GM18907 (cell line): ENCODE measurements around the gene TCF7L2.

ENCODE experiments used
- ATAC-seq: cut with Tn5 transposase; IDR thresholded peaks from one replicate; pipeline ENCODE4 v1.9.1; 2021; ENCODE audit warnings: mild to moderate bottlenecking, moderate library complexity; ENCODE audit not compliant: unreplicated experiment

TCF7L2 gene

DNA sequence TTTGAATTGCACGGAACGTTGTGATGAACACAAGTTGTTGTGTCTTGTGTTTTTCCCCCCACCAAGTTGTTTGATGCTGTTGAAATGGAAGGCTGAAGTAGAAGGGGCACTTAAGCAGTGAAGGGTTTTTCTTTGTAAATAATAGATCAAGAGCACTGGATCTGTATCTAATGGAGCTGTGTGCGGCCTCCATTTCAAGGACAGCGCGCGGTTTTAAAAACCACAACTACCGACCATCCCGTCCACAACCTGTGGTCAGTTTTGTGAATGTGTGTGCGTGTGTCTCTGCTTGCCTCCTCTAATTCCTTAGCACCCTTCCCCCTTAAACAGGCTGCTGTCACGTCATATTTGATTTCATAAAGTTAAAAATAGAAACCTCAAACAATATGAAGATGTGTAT, 165.5 kb downstream of the TCF7L2 start:
- no peak for ATAC-seq

- ATAC-seq = no peak
These were observed 168.8 kb downstream of the TCF7L2 start for GRCh38 chr10:113118882-113119281.

DNA sequence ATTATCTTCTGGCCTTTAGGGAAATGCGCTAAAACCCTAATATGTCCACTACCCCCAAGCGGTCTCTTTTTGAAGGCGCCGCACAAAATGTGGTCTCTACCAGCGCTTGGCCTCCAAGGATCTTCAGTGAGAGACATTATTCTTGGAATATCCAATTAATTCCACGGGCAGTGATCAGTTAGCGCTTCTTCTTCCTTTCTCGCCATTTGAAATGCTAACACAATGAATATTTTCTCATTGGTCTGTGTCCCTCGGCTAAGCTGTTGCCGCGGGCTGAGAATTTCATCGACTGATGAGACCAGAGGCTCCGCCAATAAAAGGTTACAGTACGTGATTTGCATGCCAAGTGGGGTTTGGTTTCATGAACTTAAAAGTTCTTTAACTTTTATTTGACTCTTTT, 169.8 kb downstream of the TCF7L2 start:
- ATAC-seq = no peak

DNA sequence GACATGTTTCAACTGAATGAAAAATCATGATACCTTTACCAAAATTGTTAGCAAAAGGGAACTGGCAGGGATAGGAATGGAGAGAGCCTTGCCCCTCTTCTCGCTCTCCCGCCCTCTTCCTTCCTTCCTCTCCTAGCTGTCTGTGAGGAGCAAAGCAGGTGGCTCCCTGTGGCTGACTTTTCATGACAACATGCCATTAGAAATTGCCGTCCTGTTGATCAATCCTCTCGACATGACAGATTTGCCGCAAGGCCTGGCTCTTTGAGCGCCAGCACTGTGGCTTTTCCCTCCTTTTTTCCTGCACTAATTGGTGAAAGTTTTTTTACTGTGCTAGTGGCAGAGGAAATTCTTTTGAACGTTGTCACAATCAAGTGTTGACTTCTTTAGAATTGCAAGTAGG, 171.1 kb downstream of the TCF7L2 start:
- no peak for ATAC-seq

GRCh38 chr10:113122947-113123346, 172.9 kb downstream of the TCF7L2 start:
- no peak for ATAC-seq

- no peak for ATAC-seq
These were observed 174.7 kb downstream of the TCF7L2 start for GRCh38 chr10:113124724-113125123.

DNA sequence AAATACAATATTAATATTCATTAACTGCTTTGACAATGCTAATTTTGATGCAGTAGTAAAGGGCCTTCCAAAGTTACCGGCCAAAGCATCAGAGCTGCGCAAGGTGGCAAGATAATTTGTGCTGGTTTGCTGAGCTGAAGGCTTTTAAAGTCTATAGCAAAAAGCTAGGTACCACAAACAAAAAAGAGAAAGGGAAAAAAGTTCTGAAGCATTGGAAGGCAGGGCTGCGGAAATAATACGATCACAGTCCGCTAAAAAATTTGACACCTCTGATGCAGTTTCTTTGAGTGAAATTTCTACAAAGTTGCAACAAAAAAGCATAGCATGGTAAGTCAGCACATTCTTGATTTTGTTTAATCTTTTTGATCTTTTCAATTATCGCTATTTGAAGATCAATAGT, 175.6 kb downstream of the TCF7L2 start:
- no peak for ATAC-seq

DNA sequence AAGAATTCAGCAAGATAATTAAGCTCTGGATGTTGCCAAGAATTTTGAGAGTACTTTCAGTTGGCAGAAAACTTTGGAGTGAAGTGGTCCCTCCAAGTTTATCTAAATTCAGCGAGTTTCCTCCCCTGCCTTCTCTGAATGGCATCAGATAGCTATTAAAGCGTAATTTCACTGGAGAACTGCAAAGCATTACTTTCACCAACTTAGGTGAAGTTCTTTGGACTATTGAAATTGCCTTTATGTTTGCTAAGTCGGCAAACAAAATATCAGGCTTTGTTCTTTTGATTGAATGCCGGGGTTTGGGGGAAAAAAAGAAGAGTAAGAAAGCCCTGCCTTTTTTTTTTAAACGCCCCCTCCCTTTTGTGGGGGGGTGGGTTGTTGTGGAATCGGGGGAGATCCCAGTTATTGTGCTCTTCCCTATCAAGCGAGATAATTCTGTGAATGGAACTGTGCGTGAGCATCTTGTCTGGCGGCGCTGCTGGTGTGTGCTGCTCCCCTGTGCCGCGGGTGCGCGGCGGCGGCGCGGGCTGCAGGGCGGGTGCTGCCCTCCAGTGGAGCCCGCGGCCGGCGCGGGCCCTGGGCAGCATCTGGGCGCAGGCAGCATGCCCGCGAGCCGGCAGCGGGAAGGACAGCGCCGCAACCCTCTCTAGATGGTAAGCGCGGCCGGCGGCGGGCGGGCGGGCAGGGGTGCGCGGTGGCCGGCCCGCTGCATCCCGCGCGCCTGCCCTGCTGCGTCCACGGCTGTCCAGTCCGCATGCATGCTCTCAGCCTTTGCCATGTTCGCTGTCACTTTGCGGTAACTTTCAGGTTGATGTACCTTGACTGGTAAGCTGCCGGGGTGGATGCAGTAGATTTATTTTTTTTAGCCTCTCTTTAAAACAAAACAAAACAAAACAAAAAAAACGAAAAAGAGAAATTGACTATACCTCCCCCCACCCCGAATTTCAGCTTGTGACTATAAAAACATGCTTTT, 176.5 kb downstream of the TCF7L2 start:
- ATAC-seq = peak; percentile 51

DNA sequence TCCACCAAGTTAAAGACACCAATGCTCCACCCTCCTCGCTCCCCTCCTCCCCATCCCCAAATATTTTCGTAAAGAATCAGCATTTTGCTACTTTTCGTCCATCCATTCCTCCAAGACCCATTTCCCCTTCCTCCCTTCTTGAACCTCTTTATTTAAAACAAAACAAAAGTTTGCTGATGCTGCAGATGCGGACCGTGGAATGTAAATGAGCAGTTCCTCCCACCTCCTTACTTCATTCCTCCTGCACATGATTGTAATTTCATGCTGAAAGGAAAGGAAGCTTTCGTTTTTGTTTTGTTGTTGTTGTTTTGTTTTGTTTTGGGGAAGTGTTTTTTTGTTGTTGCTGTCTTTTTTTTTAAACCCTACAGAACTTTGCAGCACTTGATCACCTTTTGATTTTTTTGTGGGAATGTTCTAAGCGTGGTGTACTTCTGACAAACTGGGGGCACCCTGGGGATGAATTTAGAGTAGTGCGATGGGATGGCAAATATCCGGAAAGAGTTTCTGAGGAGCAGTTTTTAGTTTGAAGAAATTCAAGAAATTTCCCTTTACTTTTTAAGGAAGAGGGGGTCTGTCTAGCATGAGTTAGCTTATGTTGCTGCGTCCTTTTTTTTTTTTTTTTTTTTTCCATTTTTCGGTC, 177.3 kb downstream of the TCF7L2 start:
- ATAC-seq = no peak

DNA sequence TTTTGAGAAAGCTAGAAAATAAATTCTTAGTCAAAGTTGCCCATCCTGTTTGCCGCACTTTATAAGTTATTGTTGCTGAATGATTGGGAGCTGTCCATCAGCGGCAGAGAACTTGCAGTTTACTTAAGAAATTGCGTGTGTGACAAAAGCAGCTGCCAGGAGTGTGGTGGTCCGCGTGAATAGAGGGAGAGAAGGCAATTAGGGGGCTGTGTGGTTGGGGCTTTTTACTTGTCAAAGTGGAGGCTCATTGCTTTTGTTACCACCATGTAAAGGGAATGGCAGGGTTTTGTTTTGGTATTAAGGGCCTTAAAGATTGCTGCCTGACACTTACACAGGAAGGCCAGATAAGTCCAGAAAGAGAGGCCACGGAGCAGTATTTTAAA, 177.8 kb downstream of the TCF7L2 start:
- ATAC-seq = no peak

DNA sequence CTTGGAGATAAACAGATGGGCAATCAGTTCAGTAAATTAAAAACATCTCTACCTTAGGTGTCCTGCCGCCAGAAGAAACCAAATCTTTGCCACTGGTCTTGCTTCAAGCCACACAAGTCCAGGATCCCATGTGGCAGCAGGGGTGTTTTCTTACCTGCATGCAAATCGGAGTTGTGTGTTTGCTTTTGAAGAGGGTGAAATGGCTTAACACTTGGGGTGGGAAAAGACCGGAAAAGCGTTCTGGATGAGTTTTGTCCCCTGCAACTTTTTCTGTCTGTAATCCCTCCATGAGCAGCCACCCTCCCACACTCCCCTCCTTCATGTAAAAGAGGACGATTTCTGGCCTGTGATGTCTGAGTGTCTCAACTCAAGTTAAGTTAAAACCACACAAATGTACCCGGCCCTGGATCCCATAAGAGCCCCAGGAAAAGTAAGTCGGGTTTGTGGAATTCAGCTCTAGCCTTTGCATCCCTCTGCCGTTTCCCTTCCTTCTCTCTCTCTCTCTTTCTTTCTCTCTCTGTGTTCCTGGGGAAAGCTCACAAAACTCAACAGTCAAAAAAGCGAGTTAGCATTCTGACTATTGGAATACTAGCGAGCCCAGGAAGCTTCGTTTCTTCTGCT, 178.5 kb downstream of the TCF7L2 start:
- ATAC-seq = no peak

DNA sequence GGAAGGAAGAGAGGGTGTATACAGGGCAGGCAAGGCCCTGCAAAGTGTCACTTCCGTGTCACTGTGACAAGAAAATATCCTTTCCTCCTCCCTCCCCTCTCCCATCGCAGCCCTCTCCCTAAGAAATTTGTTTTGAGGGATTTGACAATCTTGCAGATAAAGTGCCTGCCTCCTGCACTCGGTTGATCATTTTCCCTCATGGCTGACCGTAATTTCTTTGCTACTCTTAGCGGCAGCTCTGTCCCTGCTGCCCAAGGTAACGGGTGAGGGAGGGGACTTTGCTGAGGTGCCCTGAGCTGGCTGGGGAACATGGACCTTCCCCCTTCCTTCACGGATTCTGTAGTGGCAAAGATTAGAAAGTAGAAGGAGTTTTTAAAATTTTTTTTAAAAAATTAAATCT, 179.1 kb downstream of the TCF7L2 start:
- no peak for ATAC-seq

GRCh38 chr10:113130014-113130641, 180.1 kb downstream of the TCF7L2 start:
- ATAC-seq = no peak

GRCh38 chr10:113131613-113132261, 181.7 kb downstream of the TCF7L2 start:
- ATAC-seq = no peak

- no peak for ATAC-seq
These were observed 182.6 kb downstream of the TCF7L2 start for GRCh38 chr10:113132591-113133121.

GRCh38 chr10:113133497-113134115, 183.6 kb downstream of the TCF7L2 start:
- ATAC-seq = no peak

DNA sequence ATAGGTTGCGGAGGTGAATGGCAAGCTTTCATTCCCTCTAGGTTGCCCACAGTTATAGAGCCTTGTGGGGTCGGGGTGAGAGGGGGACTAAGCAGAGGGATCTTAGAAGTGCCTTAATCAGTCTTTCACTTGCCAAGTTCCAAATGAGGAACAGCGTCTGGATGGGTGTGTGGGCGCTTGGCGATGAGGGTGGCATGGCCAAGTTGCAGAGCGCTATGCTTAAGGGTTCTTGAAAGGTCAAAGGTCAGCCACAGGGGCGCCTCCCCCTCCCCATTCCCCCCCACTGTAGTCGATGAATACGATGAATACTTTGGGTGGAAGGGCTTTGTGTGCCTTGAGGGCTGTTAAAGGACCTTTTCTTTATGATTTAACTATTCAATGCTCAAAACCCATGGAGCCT, 185.0 kb downstream of the TCF7L2 start:
- ATAC-seq = no peak

- ATAC-seq = no peak
These were observed 188.1 kb downstream of the TCF7L2 start for GRCh38 chr10:113137941-113138685.

GRCh38 chr10:113138937-113139585, 189.0 kb downstream of the TCF7L2 start:
- ATAC-seq = no peak
